T-cell (primary cell): ENCODE data around the gene ARGLU1. TPM values are rescaled to one million over a fixed set of nuclear protein-coding genes. Genes with fewer than 3 reads are reported as not detected.
A peak's percentile ranks its signal among the peaks of the same experiment; 100 is the strongest.

ENCODE experiments used
- ATAC-seq, 4 experiments: fragments of 200-7000 bp in 3 of 4; fragments of 150-1000 bp in 1 of 4; cut with Tn5 transposase; replicated peaks in 1 of 4; 1 replicate in 3 of 4; 2 replicates in 1 of 4; pipeline ENCODE4 v1.10.0; 2021; ENCODE audit warnings: moderate library complexity in 3 of 4, mild to moderate bottlenecking in 2 of 4, moderate number of reproducible peaks in 1 of 4
- CTCF ChIA-PET, 2 donors: fragments of 300-600 bp; sonication (Branson Sonifier 250); formaldehyde crosslinking; loops; one replicate each; lab custom pipeline; 2022; ENCODE audit warnings: antibody characterized with exemption in 2 of 2; lab: Charles Lee
- POLR2A ChIA-PET, 2 donors: fragments of 300-600 bp; sonication (Branson Sonifier 250); formaldehyde crosslinking; loops; one replicate each; lab custom pipeline; 2022; ENCODE audit warnings: antibody characterized with exemption in 2 of 2; lab: Charles Lee
- DNase-seq, 35 experiments: peaks; one replicate each; pipeline versions ENCODE4 v3.0.0 to v3.0.0-alpha.2; 2013 to 2023
- H3K27ac ChIP-seq: one replicate; pipeline ENCODE4 v1.5.1; 2013; ENCODE audit warnings: low read length
- H3K27me3 ChIP-seq, 2 experiments: replicated peaks in 1 of 2; 1 replicate in 1 of 2; 2 replicates in 1 of 2; pipeline versions ENCODE4 v1.6.1 to v1.7.0; 2013; ENCODE audit warnings: low read length in 1 of 2, mixed read lengths in 1 of 2; ENCODE audit not compliant: control insufficient read depth in 2 of 2, insufficient read depth in 2 of 2; ENCODE audit errors: extremely low read depth in 1 of 2
- H3K36me3 ChIP-seq, 2 donors: 1 replicate in 1 of 2; 2 replicates in 1 of 2; pipeline versions ENCODE4 v1.6.1 to v1.7.0; 2013; ENCODE audit warnings: low read length in 1 of 2; ENCODE audit not compliant: control insufficient read depth in 2 of 2, insufficient read depth in 1 of 2; ENCODE audit errors: extremely low read depth in 1 of 2
- H3K4me1 ChIP-seq, 2 experiments: 1 replicate in 1 of 2; 2 replicates in 1 of 2; pipeline versions ENCODE4 v1.6.1 to v1.7.0; 2013; ENCODE audit warnings: low read length in 2 of 2, mixed read lengths in 1 of 2; ENCODE audit not compliant: insufficient read depth in 2 of 2, control insufficient read depth in 1 of 2; ENCODE audit errors: extremely low read depth in 1 of 2
- H3K4me3 ChIP-seq, 2 donors: 1 replicate in 1 of 2; 2 replicates in 1 of 2; pipeline versions ENCODE4 v1.5.1 to v1.7.0; 2013; ENCODE audit warnings: mild to moderate bottlenecking in 2 of 2, low read length in 1 of 2, moderate library complexity in 1 of 2; ENCODE audit not compliant: control insufficient read depth in 1 of 2; ENCODE audit errors: extremely low read depth in 1 of 2
- H3K9me3 ChIP-seq: 2 replicates; pipeline ENCODE4 v1.7.0; 2013
- H3K27ac Mint-ChIP-seq, 2 donors: one replicate each; pipeline ENCODE4 v1.8.0; 2020 to 2021; ENCODE audit warnings: mild to moderate bottlenecking in 2 of 2, mixed read lengths in 2 of 2
- H3K27me3 Mint-ChIP-seq, 2 donors: one replicate each; pipeline ENCODE4 v1.8.0; 2021 to 2022; ENCODE audit warnings: mixed read lengths in 2 of 2
- H3K36me3 Mint-ChIP-seq: one replicate; pipeline ENCODE4 v1.8.0; 2021; ENCODE audit warnings: mixed read lengths
- H3K4me1 Mint-ChIP-seq, 3 donors: one replicate each; pipeline ENCODE4 v1.8.0; 2020 to 2022; ENCODE audit warnings: mixed read lengths in 3 of 3, mild to moderate bottlenecking in 1 of 3
- H3K4me3 Mint-ChIP-seq, 3 donors: one replicate each; pipeline ENCODE4 v1.8.0; 2020 to 2022; ENCODE audit warnings: mild to moderate bottlenecking in 3 of 3, mixed read lengths in 3 of 3, moderate library complexity in 3 of 3
- H3K9me3 Mint-ChIP-seq, 3 donors: one replicate each; pipeline ENCODE4 v1.8.0; 2020 to 2022; ENCODE audit warnings: mixed read lengths in 3 of 3
- WGBS: methylation state at CpG from one replicate; pipeline ENCODE4 v1.1.5; 2013; ENCODE audit warnings: missing lambda C conversion rate; ENCODE audit not compliant: insufficient coverage; 5-methylcytosine and 5-hydroxymethylcytosine counted together
- total RNA-seq, 35 experiments: library from RNA in 6 of 35; stranded (reverse) in 6 of 35; fragments of 120-200 nt in 1 of 35; gene quantifications; one replicate each; pipeline versions ENCODE4 v1.2.1 to v1.2.4 and lab custom pipeline; 2013 to 2026

Gene ARGLU1
- total RNA-seq, 5 donors from 2014 or later (not counting 1 experiment from before 2014, with no cell fraction given) = 158 to 197 (median 184) TPM

- Mint-ChIP-seq H3K27me3 (peaks cover 42 to 57% of the 10 kb centered on the region in 2 donors), H3K4me3 (peak overlapping the region; percentile 24 to 90 (median 36)), H3K4me1 (peaks cover 21 to 25% (median 21%) of the 10 kb centered on the region in 3 donors), H3K9me3 (no peaks in the 10 kb centered on the region), H3K27ac (no peak overlapping the region), H3K36me3 (no peaks in the 10 kb centered on the region)
- no peaks in the 10 kb centered on the region for H3K36me3 ChIP-seq
- H3K27ac ChIP-seq = no peak overlapping the region
- ATAC-seq = no peak
- ChIA-PET CTCF (no interaction called here), POLR2A (interaction anchor here in 1 of 2 donors (0.7 kb wide), 1 partner anchor 387 kb away, joined by 4 read pairs; no protein-coding TSS in a partner anchor)
- H3K4me1 ChIP-seq = peaks cover 9 to 24% of the 10 kb centered on the region in 2 experiments
- peaks cover 13 to 32% of the 10 kb centered on the region in 2 experiments for H3K27me3 ChIP-seq
- no peak for DNase-seq
- 70% methylated on average over 5 of the region's 18 CpGs for WGBS
- H3K4me3 ChIP-seq = peak overlapping the region in 1 of 2 donors; percentile 72
- H3K9me3 ChIP-seq = no peaks in the 10 kb centered on the region
These were observed 35.6 kb downstream of the ARGLU1 start for GRCh38 chr13:106532111-106532929.

GRCh38 chr13:106530980-106531481 lies 36.9 kb downstream of the ARGLU1 start:
- CTCF ChIA-PET = no interaction called here
- 83% methylated on average over 1 of the region's 8 CpGs for WGBS

DNA sequence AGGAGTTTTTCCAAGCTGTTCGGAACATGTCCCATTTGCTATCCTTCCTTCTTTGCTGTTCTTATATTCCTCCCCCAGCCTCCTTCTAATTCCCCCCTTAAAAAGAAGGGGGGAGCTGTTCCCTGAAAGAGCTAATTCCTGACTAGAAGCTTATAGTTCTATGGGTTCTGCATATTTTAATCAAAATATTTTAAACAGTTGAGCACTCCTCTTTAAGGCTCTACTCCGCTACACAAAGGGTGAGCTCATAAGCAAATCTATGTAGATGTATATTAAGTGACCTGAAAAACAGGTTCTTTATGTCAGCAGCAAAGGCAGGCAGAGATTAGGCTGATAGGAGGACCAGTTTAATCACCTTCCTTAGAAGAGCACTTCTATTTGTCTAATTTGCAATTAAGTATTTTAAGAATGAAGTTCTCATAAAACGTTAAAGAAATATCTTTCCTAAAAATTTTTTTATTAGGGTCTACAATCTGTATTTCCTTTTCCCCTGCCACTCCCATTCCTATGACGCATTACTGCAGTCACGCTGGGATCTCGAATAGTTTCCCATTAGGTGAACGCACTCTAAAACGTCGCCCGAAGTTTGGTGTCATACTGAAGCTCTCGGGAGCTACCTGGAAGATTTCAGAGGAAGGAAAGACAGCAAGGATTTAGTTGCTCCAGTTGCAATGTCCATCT lies 37.6 kb downstream of the ARGLU1 start:
- H3K4me3 ChIP-seq = no peak overlapping the region
- POLR2A ChIA-PET = no interaction called here
- CTCF ChIA-PET = no interaction called here
- no peak overlapping the region for H3K27ac ChIP-seq
- H3K36me3 ChIP-seq = no peaks in the 10 kb centered on the region
- H3K27me3 Mint-ChIP-seq = peaks cover 57 to 64% of the 10 kb centered on the region in 2 donors
- peaks cover 9 to 16% of the 10 kb centered on the region in 2 experiments for H3K4me1 ChIP-seq
- DNase-seq = no peak
- H3K4me3 Mint-ChIP-seq = no peak overlapping the region
- no peaks in the 10 kb centered on the region for H3K36me3 Mint-ChIP-seq
- peaks cover 14 to 21% (median 17%) of the 10 kb centered on the region in 3 donors for H3K4me1 Mint-ChIP-seq
- peaks cover 13 to 31% of the 10 kb centered on the region in 2 experiments for H3K27me3 ChIP-seq
- H3K9me3 Mint-ChIP-seq = no peaks in the 10 kb centered on the region
- no peak for ATAC-seq
- no peaks in the 10 kb centered on the region for H3K9me3 ChIP-seq
- WGBS = 98% methylated on average over 6 of the region's 11 CpGs
- H3K27ac Mint-ChIP-seq = no peak overlapping the region

More at GRCh38 chr13:106530980-106531481, 36.9 kb downstream of the ARGLU1 start:
- Histone ChIP-seq H3K36me3 (no peaks in the 10 kb centered on the region), H3K4me1 (peaks cover 9 to 19% of the 10 kb centered on the region in 2 experiments), H3K4me3 (no peak overlapping the region), H3K9me3 (no peaks in the 10 kb centered on the region), H3K27me3 (peaks cover 13 to 30% of the 10 kb centered on the region in 2 experiments), H3K27ac (no peak overlapping the region)
- POLR2A ChIA-PET = no interaction called here
- DNase-seq = no peak
- H3K4me3 Mint-ChIP-seq = no peak overlapping the region
- H3K9me3 Mint-ChIP-seq = no peaks in the 10 kb centered on the region
- no peak for ATAC-seq
- H3K27me3 Mint-ChIP-seq = peaks cover 52 to 58% of the 10 kb centered on the region in 2 donors
- H3K36me3 Mint-ChIP-seq = no peaks in the 10 kb centered on the region
- peaks cover 14 to 21% (median 17%) of the 10 kb centered on the region in 3 donors for H3K4me1 Mint-ChIP-seq
- no peak overlapping the region for H3K27ac Mint-ChIP-seq

- Mint-ChIP-seq H3K36me3 (no peaks in the 10 kb centered on the region), H3K9me3 (no peaks in the 10 kb centered on the region), H3K27me3 (peaks cover 58 to 64% of the 10 kb centered on the region in 2 donors), H3K4me1 (peaks cover 14 to 19% (median 16%) of the 10 kb centered on the region in 3 donors), H3K27ac (no peak overlapping the region), H3K4me3 (no peak overlapping the region)
- no peaks in the 10 kb centered on the region for H3K36me3 ChIP-seq
- CTCF ChIA-PET = interaction anchor here in 1 of 2 donors (1.0 kb wide), 1 partner anchor 22 kb away, joined by 3 read pairs; no protein-coding TSS in a partner anchor
- H3K4me1 ChIP-seq = peaks cover 9 to 13% of the 10 kb centered on the region in 2 experiments
- DNase-seq = no peak
- WGBS = 96% methylated on average over 4 of the region's 8 CpGs
- peaks cover 13 to 28% of the 10 kb centered on the region in 2 experiments for H3K27me3 ChIP-seq
- no peak overlapping the region for H3K27ac ChIP-seq
- ATAC-seq = no peak
- POLR2A ChIA-PET = no interaction called here
- no peaks in the 10 kb centered on the region for H3K9me3 ChIP-seq
- H3K4me3 ChIP-seq = no peak overlapping the region
These were observed 38.3 kb downstream of the ARGLU1 start for GRCh38 chr13:106529415-106530170.

DNA sequence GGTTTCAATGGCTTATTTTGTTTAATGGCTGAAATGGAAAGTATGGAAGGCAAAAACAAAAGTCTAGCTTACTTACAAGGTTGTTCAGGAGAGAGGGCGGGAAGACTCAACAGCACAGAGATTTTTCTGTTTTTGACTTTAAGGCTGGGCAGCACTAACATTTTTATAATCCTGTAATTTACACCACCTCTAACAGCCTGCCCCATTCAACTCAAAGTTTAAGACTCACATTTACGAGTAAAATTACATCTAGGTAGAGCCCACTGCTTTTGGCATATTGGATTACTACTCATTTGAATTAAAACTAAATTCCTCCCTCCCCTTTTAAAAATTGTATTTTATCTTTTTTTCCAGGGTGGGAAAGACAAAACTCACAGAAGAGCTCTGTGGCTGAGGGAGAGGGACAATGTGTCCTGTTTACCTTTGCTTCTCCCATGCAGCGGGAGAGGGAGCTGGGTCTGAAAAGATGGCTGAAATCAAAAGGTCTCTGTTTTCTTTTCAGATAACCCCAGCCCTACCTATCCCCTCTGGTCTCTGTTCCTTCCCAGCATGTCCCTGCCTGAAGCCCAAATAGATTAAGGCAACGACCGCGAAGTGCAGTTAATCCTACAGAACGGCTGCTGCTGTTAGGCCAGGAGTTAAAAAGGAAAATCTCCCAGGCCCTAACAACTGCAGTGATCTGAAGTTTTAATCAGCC lies 39.1 kb downstream of the ARGLU1 start:
- Histone ChIP-seq H3K4me1 (peaks cover 6% of the 10 kb centered on the region in 2 experiments), H3K27me3 (peaks cover 13 to 22% of the 10 kb centered on the region in 2 experiments), H3K4me3 (no peak overlapping the region), H3K36me3 (no peaks in the 10 kb centered on the region), H3K27ac (no peak overlapping the region), H3K9me3 (no peaks in the 10 kb centered on the region)
- H3K4me3 Mint-ChIP-seq = no peak overlapping the region
- POLR2A ChIA-PET = no interaction called here
- H3K4me1 Mint-ChIP-seq = peaks cover 13 to 16% (median 14%) of the 10 kb centered on the region in 3 donors
- CTCF ChIA-PET = interaction anchor here in 1 of 2 donors (1.0 kb wide), 1 partner anchor 22 kb away, joined by 3 read pairs; no protein-coding TSS in a partner anchor
- peaks cover 59 to 63% of the 10 kb centered on the region in 2 donors for H3K27me3 Mint-ChIP-seq
- H3K9me3 Mint-ChIP-seq = no peaks in the 10 kb centered on the region
- no peak for DNase-seq
- H3K27ac Mint-ChIP-seq = no peak overlapping the region
- H3K36me3 Mint-ChIP-seq = no peaks in the 10 kb centered on the region
- WGBS = 90% methylated on average over 5 of the region's 7 CpGs
- ATAC-seq = no peak
